Breast epithelium (tissue), 3 donors: ENCODE results near the gene PLCH1.

Experiments used
- CTCF ChIP-seq, 3 donors: fragments of 450-650 bp; IDR thresholded peaks; one replicate each; pipeline ENCODE4 v1.5.1; 2016 to 2017; ENCODE audit warnings: antibody characterized with exemption in 3 of 3, mild to moderate bottlenecking in 3 of 3, moderate library complexity in 3 of 3
- POLR2A ChIP-seq: fragments of 450-650 bp; IDR thresholded peaks from one replicate; pipeline ENCODE4 v1.6.1; 2016; ENCODE audit warnings: antibody characterized with exemption, mild to moderate bottlenecking, moderate library complexity
- POLR2AphosphoS5 ChIP-seq, 3 donors: sonication (generic); formaldehyde crosslinking; IDR thresholded peaks; one replicate each; pipeline ENCODE4 v1.6.1; 2017; ENCODE audit warnings: antibody characterized with exemption in 3 of 3

- TF ChIP-seq CTCF (IDR thresholded peaks at IDR 0.05) (no peak), POLR2AphosphoS5 (IDR thresholded peaks at IDR 0.05) (no peak), POLR2A (no peak)
Observed at GRCh38 chr3:155350571-155350970, 394.3 kb downstream of the PLCH1 start.
